H1 (cell line): Measurements from ENCODE around the gene MAPRE2. TPM values are rescaled to one million over a fixed set of nuclear protein-coding genes. Genes with fewer than 3 reads are reported as not detected.
A peak's percentile ranks its signal among the peaks of the same experiment; 100 is the strongest.

Experiments used
- BACH1 ChIP-seq: IDR thresholded peaks from 2 replicates; pipeline ENCODE4 v1.6.1; 2012; ENCODE audit warnings: low read length, improper control_type of control experiment
- CTCF ChIP-seq, 3 experiments: IDR thresholded peaks; 1 replicate in 2 of 3; 2 replicates in 1 of 3; pipeline versions ENCODE4 v1.5.1 to v1.6.1; 2011; ENCODE audit warnings: low read length in 3 of 3, mild to moderate bottlenecking in 3 of 3, inconsistent platforms in 2 of 3, low read depth in 1 of 3, moderate library complexity in 1 of 3; ENCODE audit not compliant: insufficient read depth in 1 of 3; ENCODE audit errors: control extremely low read depth in 1 of 3
- KDM1A ChIP-seq: fragments of 200-600, 300-600 bp; sonication (generic); IDR thresholded peaks from 2 replicates; pipeline ENCODE4 v1.7.1; 2016; ENCODE audit warnings: mild to moderate bottlenecking, low read length, borderline replicate concordance
- SP2 ChIP-seq: IDR thresholded peaks from 2 replicates; pipeline ENCODE4 v1.6.1; 2012; ENCODE audit warnings: mild to moderate bottlenecking, low read length, inconsistent platforms
- SUZ12 ChIP-seq: fragments of 200-600 bp; sonication (generic); IDR thresholded peaks from 2 replicates; pipeline ENCODE4 v1.6.1; 2012; ENCODE audit warnings: mild to moderate bottlenecking, inconsistent platforms, low read length, moderate library complexity, mixed read lengths
- polyA plus RNA-seq, 7 experiments: library from polyadenylated mRNA; depleted of rRNA in 3 of 7; stranded (reverse) in 5 of 7; unstranded in 2 of 7; fragments of >200 nt in 5 of 7; fragments of 200-250 nt in 2 of 7; gene quantifications; 1 replicate in 5 of 7; 2 replicates in 1 of 7; 4 replicates in 1 of 7; pipeline versions ENCODE4 v1.2.1 to v1.2.3, GENCODE V29; 2011 to 2013; ENCODE audit warnings: missing spikeins in 2 of 7, mixed read lengths in 2 of 7
- total RNA-seq: library from RNA; stranded (reverse); fragmentation: NEBNext Ultra II Directional; extraction: Animal tissue kit (Norgen Biotek cat#: 25700); gene quantifications from 2 replicates; pipeline ENCODE4 v1.2.1, GENCODE V29; 2021
- TF ChIP-seq, protein P1 (sequence below): fragments of 300-600 bp; sonication (generic); IDR thresholded peaks from 2 replicates; pipeline ENCODE4 v1.7.1; 2012; ENCODE audit warnings: low read length, moderate library complexity, mild to moderate bottlenecking, inconsistent platforms; ENCODE audit not compliant: insufficient replicate concordance
- TF ChIP-seq, protein P2 (sequence below): IDR thresholded peaks from 2 replicates; pipeline ENCODE4 v1.6.1; 2012; ENCODE audit warnings: inconsistent platforms

Gene MAPRE2
- total and polyA plus RNA-seq, 2 of the 8 experiments (the other 6 are each of a cell fraction or from before 2014, with no cell fraction given), result 32.6 to 33.1 TPM

- TF ChIP-seq SUZ12 (no peak), BACH1 (no peak), KDM1A (no peak; the same call in 1 of the 2 replicates), CTCF (IDR thresholded peaks at IDR 0.05; ENCODE audit: control extremely low read depth in 1 of 3, insufficient read depth in 1 of 3, low read depth in 1 of 3, low read length in 3 of 3) (no peak), SP2 (no peak)
- TF ChIP-seq, protein P1, sequence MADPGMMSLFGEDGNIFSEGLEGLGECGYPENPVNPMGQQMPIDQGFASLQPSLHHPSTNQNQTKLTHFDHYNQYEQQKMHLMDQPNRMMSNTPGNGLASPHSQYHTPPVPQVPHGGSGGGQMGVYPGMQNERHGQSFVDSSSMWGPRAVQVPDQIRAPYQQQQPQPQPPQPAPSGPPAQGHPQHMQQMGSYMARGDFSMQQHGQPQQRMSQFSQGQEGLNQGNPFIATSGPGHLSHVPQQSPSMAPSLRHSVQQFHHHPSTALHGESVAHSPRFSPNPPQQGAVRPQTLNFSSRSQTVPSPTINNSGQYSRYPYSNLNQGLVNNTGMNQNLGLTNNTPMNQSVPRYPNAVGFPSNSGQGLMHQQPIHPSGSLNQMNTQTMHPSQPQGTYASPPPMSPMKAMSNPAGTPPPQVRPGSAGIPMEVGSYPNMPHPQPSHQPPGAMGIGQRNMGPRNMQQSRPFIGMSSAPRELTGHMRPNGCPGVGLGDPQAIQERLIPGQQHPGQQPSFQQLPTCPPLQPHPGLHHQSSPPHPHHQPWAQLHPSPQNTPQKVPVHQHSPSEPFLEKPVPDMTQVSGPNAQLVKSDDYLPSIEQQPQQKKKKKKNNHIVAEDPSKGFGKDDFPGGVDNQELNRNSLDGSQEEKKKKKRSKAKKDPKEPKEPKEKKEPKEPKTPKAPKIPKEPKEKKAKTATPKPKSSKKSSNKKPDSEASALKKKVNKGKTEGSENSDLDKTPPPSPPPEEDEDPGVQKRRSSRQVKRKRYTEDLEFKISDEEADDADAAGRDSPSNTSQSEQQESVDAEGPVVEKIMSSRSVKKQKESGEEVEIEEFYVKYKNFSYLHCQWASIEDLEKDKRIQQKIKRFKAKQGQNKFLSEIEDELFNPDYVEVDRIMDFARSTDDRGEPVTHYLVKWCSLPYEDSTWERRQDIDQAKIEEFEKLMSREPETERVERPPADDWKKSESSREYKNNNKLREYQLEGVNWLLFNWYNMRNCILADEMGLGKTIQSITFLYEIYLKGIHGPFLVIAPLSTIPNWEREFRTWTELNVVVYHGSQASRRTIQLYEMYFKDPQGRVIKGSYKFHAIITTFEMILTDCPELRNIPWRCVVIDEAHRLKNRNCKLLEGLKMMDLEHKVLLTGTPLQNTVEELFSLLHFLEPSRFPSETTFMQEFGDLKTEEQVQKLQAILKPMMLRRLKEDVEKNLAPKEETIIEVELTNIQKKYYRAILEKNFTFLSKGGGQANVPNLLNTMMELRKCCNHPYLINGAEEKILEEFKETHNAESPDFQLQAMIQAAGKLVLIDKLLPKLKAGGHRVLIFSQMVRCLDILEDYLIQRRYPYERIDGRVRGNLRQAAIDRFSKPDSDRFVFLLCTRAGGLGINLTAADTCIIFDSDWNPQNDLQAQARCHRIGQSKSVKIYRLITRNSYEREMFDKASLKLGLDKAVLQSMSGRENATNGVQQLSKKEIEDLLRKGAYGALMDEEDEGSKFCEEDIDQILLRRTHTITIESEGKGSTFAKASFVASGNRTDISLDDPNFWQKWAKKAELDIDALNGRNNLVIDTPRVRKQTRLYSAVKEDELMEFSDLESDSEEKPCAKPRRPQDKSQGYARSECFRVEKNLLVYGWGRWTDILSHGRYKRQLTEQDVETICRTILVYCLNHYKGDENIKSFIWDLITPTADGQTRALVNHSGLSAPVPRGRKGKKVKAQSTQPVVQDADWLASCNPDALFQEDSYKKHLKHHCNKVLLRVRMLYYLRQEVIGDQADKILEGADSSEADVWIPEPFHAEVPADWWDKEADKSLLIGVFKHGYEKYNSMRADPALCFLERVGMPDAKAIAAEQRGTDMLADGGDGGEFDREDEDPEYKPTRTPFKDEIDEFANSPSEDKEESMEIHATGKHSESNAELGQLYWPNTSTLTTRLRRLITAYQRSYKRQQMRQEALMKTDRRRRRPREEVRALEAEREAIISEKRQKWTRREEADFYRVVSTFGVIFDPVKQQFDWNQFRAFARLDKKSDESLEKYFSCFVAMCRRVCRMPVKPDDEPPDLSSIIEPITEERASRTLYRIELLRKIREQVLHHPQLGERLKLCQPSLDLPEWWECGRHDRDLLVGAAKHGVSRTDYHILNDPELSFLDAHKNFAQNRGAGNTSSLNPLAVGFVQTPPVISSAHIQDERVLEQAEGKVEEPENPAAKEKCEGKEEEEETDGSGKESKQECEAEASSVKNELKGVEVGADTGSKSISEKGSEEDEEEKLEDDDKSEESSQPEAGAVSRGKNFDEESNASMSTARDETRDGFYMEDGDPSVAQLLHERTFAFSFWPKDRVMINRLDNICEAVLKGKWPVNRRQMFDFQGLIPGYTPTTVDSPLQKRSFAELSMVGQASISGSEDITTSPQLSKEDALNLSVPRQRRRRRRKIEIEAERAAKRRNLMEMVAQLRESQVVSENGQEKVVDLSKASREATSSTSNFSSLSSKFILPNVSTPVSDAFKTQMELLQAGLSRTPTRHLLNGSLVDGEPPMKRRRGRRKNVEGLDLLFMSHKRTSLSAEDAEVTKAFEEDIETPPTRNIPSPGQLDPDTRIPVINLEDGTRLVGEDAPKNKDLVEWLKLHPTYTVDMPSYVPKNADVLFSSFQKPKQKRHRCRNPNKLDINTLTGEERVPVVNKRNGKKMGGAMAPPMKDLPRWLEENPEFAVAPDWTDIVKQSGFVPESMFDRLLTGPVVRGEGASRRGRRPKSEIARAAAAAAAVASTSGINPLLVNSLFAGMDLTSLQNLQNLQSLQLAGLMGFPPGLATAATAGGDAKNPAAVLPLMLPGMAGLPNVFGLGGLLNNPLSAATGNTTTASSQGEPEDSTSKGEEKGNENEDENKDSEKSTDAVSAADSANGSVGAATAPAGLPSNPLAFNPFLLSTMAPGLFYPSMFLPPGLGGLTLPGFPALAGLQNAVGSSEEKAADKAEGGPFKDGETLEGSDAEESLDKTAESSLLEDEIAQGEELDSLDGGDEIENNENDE, result no peak
- TF ChIP-seq, protein P2, sequence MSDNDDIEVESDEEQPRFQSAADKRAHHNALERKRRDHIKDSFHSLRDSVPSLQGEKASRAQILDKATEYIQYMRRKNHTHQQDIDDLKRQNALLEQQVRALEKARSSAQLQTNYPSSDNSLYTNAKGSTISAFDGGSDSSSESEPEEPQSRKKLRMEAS, result peak; percentile 94
These were observed at the start of gene MAPRE2 (continued) for GRCh38 chr18:35040988-35041814.
